HG02885 (cell line): Measurements from ENCODE around the gene MMP21.

ENCODE experiments used
- ATAC-seq: cut with Tn5 transposase; IDR thresholded peaks from one replicate; pipeline ENCODE4 v1.9.1; 2021; ENCODE audit warnings: mild to moderate bottlenecking; ENCODE audit not compliant: unreplicated experiment, poor library complexity

The MMP21 gene

GRCh38 chr10:125795128-125795527 is 19.5 kb upstream of the MMP21 start:
- ATAC-seq: no peak

GRCh38 chr10:125792342-125793300 is 17.0 kb upstream of the MMP21 start:
- ATAC-seq: no peak

- no peak for ATAC-seq
Observed at GRCh38 chr10:125788156-125789034, 12.8 kb upstream of the MMP21 start.

- ATAC-seq: no peak
Observed at GRCh38 chr10:125785791-125786190, 10.2 kb upstream of the MMP21 start.

- ATAC-seq: peak; percentile 76
Observed at GRCh38 chr10:125783957-125784356, 8.3 kb upstream of the MMP21 start.

GRCh38 chr10:125783408-125783807 is 7.8 kb upstream of the MMP21 start:
- ATAC-seq: no peak

- no peak for ATAC-seq
Observed at GRCh38 chr10:125782616-125783015, 7.0 kb upstream of the MMP21 start.

GRCh38 chr10:125782054-125782453 is 6.4 kb upstream of the MMP21 start:
- ATAC-seq: no peak

GRCh38 chr10:125781374-125781773 is 5.8 kb upstream of the MMP21 start:
- no peak for ATAC-seq

GRCh38 chr10:125779403-125780327 is 4.0 kb upstream of the MMP21 start:
- no peak for ATAC-seq

GRCh38 chr10:125778556-125778955 is 2.9 kb upstream of the MMP21 start:
- ATAC-seq: no peak

- no peak for ATAC-seq
Observed at GRCh38 chr10:125777806-125778205, 2.2 kb upstream of the MMP21 start.

GRCh38 chr10:125774581-125775191 is 935 bp downstream of the MMP21 start:
- no peak for ATAC-seq

- ATAC-seq: no peak
Observed at GRCh38 chr10:125773687-125774543, 1.7 kb downstream of the MMP21 start.

GRCh38 chr10:125772864-125773180 is 2.8 kb downstream of the MMP21 start:
- ATAC-seq: no peak

- ATAC-seq: no peak
Observed at GRCh38 chr10:125772112-125772863, 3.3 kb downstream of the MMP21 start.

- ATAC-seq: no peak
Observed at GRCh38 chr10:125770844-125771243, 4.8 kb downstream of the MMP21 start.

- no peak for ATAC-seq
Observed at GRCh38 chr10:125769175-125769574, 6.4 kb downstream of the MMP21 start.
